GM23338 (cell line): ENCODE measurements around the gene MYO1G. TPM values are rescaled to one million over a fixed set of nuclear protein-coding genes. Genes with fewer than 3 reads are reported as not detected.
"Not testable (repeated sequence)": the region's sequence is repeated elsewhere in the genome, so short reads cannot be mapped to it uniquely, and the experiment has no call there.

ENCODE experiments used
- ATAC-seq: fragments of 200-7000 bp; cut with Tn5 transposase; 3 replicates; pipeline ENCODE4 v1.9.1; 2020
- DNase-seq: peaks from one replicate; pipeline ENCODE4 v3.0.0-alpha.2; 2015; ENCODE audit warnings: low spot score
- H2AFZ ChIP-seq: fragments of 200-600 bp; sonication (generic); 2 replicates; pipeline ENCODE4 v1.8.0; 2016; ENCODE audit warnings: antibody characterized with exemption, mild to moderate bottlenecking, moderate library complexity
- H3F3A ChIP-seq: fragments of 200-600 bp; sonication (generic); replicated peaks from 2 replicates; pipeline ENCODE4 v1.8.0; 2017; ENCODE audit warnings: antibody characterized with exemption, mixed run types, low read depth
- H3K27ac ChIP-seq: fragments of 200-600 bp; sonication (generic); 2 replicates; pipeline ENCODE4 v1.6.1; 2016; ENCODE audit warnings: low read depth
- H3K27me3 ChIP-seq: fragments of 200-600 bp; sonication (generic); 2 replicates; pipeline ENCODE4 v1.8.0; 2016; ENCODE audit warnings: mild to moderate bottlenecking, mixed run types, moderate library complexity; ENCODE audit not compliant: insufficient read depth
- H3K36me3 ChIP-seq: fragments of 200-600 bp; sonication (generic); 2 replicates; pipeline ENCODE4 v1.8.0; 2016; ENCODE audit warnings: mild to moderate bottlenecking; ENCODE audit not compliant: insufficient read depth
- H3K4me1 ChIP-seq: fragments of 200-600 bp; sonication (generic); 2 replicates; pipeline ENCODE4 v1.8.0; 2016; ENCODE audit warnings: mild to moderate bottlenecking, moderate library complexity; ENCODE audit not compliant: insufficient read depth
- H3K4me2 ChIP-seq: fragments of 200-600 bp; sonication (generic); 2 replicates; pipeline ENCODE4 v1.7.1; 2017; ENCODE audit warnings: mixed run types
- H3K4me3 ChIP-seq: fragments of 200-600 bp; sonication (generic); 2 replicates; pipeline ENCODE4 v1.6.1; 2016; ENCODE audit warnings: mixed run types
- H3K79me2 ChIP-seq: fragments of 200-600 bp; sonication (generic); replicated peaks from 2 replicates; pipeline ENCODE4 v1.8.0; 2017; ENCODE audit warnings: mild to moderate bottlenecking; ENCODE audit not compliant: insufficient read depth
- H3K9me2 ChIP-seq: fragments of 200-600 bp; sonication (generic); 2 replicates; pipeline ENCODE4 v1.8.0; 2017; ENCODE audit not compliant: insufficient read depth
- H4K20me1 ChIP-seq: fragments of 200-600 bp; sonication (generic); replicated peaks from 2 replicates; pipeline ENCODE4 v1.8.0; 2017; ENCODE audit warnings: mild to moderate bottlenecking; ENCODE audit not compliant: insufficient read depth
- H3K27ac Mint-ChIP-seq: 2 replicates; pipeline ENCODE4 v1.8.0; 2020; ENCODE audit warnings: inconsistent platforms, mild to moderate bottlenecking, moderate library complexity, mixed read lengths
- H3K27me3 Mint-ChIP-seq: 3 replicates; pipeline ENCODE4 v1.8.0; 2022; ENCODE audit warnings: low read depth, mild to moderate bottlenecking, moderate library complexity, mixed read lengths, inconsistent platforms; ENCODE audit not compliant: insufficient read depth, poor library complexity
- H3K36me3 Mint-ChIP-seq: 3 replicates; pipeline ENCODE4 v1.8.0; 2021; ENCODE audit warnings: low read depth, mild to moderate bottlenecking, inconsistent platforms, moderate library complexity, mixed read lengths
- H3K4me1 Mint-ChIP-seq: 3 replicates; pipeline ENCODE4 v1.8.0; 2020; ENCODE audit warnings: mild to moderate bottlenecking, inconsistent platforms, mixed read lengths
- H3K4me3 Mint-ChIP-seq: 3 replicates; pipeline ENCODE4 v1.8.0; 2021; ENCODE audit warnings: moderate library complexity, mild to moderate bottlenecking, inconsistent platforms, mixed read lengths
- H3K9me3 Mint-ChIP-seq: 3 replicates; pipeline ENCODE4 v1.8.0; 2020; ENCODE audit warnings: moderate library complexity, mild to moderate bottlenecking, inconsistent platforms, mixed read lengths
- EZH2phosphoT487 ChIP-seq: fragments of 200-600 bp; sonication (generic); IDR thresholded peaks from one replicate; pipeline ENCODE4 v1.8.1; 2018; ENCODE audit warnings: antibody characterized with exemption; ENCODE audit not compliant: unreplicated experiment
- NANOG ChIP-seq: IDR thresholded peaks from 2 replicates; pipeline ENCODE4 v1.6.1; 2016; ENCODE audit warnings: antibody characterized with exemption, borderline replicate concordance
- POLR2AphosphoS5 ChIP-seq: IDR thresholded peaks from 2 replicates; pipeline ENCODE4 v1.6.1; 2016; ENCODE audit warnings: antibody characterized with exemption, low read depth
- REST ChIP-seq: IDR thresholded peaks from one replicate; pipeline ENCODE4 v1.6.1; 2018; ENCODE audit warnings: antibody characterized with exemption; ENCODE audit not compliant: unreplicated experiment
- STAT1 ChIP-seq: IDR thresholded peaks from one replicate; pipeline ENCODE4 v1.6.1; 2016; ENCODE audit warnings: antibody characterized with exemption; ENCODE audit not compliant: unreplicated experiment
- ZNF114 ChIP-seq: fragments of 250-450 bp; sonication (Bioruptor Pico); IDR thresholded peaks from 2 replicates; pipeline ENCODE4 v1.5.0; 2020; ENCODE audit warnings: mild to moderate bottlenecking, moderate library complexity
- ZNF331 ChIP-seq: fragments of 250-450 bp; sonication (Bioruptor Pico); IDR thresholded peaks from 2 replicates; pipeline ENCODE4 v1.5.0; 2020; ENCODE audit warnings: low read depth, mild to moderate bottlenecking, moderate library complexity
- ZNF462 ChIP-seq: fragments of 250-450 bp; sonication (Bioruptor Pico); IDR thresholded peaks from 2 replicates; pipeline ENCODE4 v1.5.0; 2020; ENCODE audit warnings: mild to moderate bottlenecking, moderate library complexity
- polyA plus RNA-seq: library from polyadenylated mRNA; unstranded; fragments of >200 nt; fragmentation: Nextera tagmentation; extraction: Ambion mirVana; gene quantifications from 2 replicates; pipeline ENCODE4 v1.2.1, GENCODE V29; 2016
- total RNA-seq: library from RNA; depleted of rRNA; stranded (reverse); fragments of >200 nt; shearing (Covaris generic); gene quantifications from 2 replicates; pipeline ENCODE4 v1.2.3, GENCODE V29; 2014
- TF ChIP-seq, protein P1 (sequence below), 2 experiments: fragments of 200-600 bp in 1 of 2; sonication (generic) in 1 of 2; conservative IDR thresholded peaks; 2 replicates each; pipeline versions ENCODE4 v1.5.1 to v1.6.1; 2016 to 2017; ENCODE audit warnings: antibody characterized with exemption in 2 of 2, low read depth in 2 of 2, mild to moderate bottlenecking in 2 of 2, moderate library complexity in 1 of 2

The MYO1G gene
- total and polyA plus RNA-seq, 2 experiments from 2014 or later = 0.10 to 0.11 TPM

- no peak for TF ChIP-seq ZNF462 (CRISPR knock-in tag)
- TF ChIP-seq POLR2AphosphoS5 = no peak
- no peak for TF ChIP-seq EZH2phosphoT487
- TF ChIP-seq NANOG = no peak
- TF ChIP-seq REST = no peak
- no peak for TF ChIP-seq STAT1
- no peak for TF ChIP-seq ZNF331 (CRISPR knock-in tag)
- TF ChIP-seq, protein P1, sequence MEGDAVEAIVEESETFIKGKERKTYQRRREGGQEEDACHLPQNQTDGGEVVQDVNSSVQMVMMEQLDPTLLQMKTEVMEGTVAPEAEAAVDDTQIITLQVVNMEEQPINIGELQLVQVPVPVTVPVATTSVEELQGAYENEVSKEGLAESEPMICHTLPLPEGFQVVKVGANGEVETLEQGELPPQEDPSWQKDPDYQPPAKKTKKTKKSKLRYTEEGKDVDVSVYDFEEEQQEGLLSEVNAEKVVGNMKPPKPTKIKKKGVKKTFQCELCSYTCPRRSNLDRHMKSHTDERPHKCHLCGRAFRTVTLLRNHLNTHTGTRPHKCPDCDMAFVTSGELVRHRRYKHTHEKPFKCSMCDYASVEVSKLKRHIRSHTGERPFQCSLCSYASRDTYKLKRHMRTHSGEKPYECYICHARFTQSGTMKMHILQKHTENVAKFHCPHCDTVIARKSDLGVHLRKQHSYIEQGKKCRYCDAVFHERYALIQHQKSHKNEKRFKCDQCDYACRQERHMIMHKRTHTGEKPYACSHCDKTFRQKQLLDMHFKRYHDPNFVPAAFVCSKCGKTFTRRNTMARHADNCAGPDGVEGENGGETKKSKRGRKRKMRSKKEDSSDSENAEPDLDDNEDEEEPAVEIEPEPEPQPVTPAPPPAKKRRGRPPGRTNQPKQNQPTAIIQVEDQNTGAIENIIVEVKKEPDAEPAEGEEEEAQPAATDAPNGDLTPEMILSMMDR (conservative IDR thresholded peaks at IDR 0.05; ENCODE audit: low read depth in 2 of 2) = no peak
- no peak for TF ChIP-seq ZNF114 (CRISPR knock-in tag)
Measured at GRCh38 chr7:45026013-45026412, 47.2 kb upstream of the MYO1G start (continued).

DNA sequence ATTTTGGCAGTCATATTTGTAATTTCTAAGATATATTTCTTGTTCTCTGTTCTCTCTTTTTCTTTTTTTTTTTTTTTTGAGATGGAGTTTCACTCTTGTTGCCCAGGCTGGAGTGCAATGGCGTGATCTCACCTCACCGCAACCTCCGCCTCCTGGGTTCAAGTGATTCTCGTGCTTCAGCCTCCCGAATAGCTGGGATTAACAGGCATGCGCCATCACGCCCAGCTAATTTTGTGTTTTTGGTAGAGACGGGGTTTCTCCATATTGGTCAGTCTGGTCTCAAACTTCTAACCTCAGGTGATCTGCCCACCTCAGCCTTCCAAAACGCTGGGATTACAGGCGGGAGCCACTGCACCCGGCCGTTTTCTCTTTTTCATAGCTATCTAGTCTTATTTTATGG is 46.7 kb upstream of the MYO1G start:
- H3K4me3 Mint-ChIP-seq, ATAC-seq, H3K4me3 ChIP-seq, H3K27me3 Mint-ChIP-seq, H3K36me3 ChIP-seq, DNase-seq, H3K9me2 ChIP-seq, H3K27ac Mint-ChIP-seq, H2AFZ ChIP-seq, H3K36me3 Mint-ChIP-seq, H3K4me1 Mint-ChIP-seq, H3K4me1 ChIP-seq, H3K4me2 ChIP-seq, H3K9me3 Mint-ChIP-seq, H3K27me3 ChIP-seq, H3F3A ChIP-seq: not testable (repeated sequence)
- Histone ChIP-seq H3K27ac (0 out of 2 replicates have a peak overlapping the region, but pooled peaks have one; percentile 32), H3K79me2 (peaks cover 50% of the 10 kb centered on the region), H4K20me1 (peaks cover 13% of the 10 kb centered on the region; the same call in 1 of the 2 replicates)
